HL-60/S4 treated with phorbol 12-myristate 13-acetate at 8.2 ng/mL for 4 days and 3 days (cell line): ENCODE results near the gene NPRL2.

Experiments
- in situ Hi-C: fragments of 300-500 bp; cut with MboI; formaldehyde crosslinking; loops from 2 replicates; pipeline ENCODE4 v1.15.0; 2022; ENCODE audit warnings: low sequenced_read_pairs

Gene NPRL2

DNA sequence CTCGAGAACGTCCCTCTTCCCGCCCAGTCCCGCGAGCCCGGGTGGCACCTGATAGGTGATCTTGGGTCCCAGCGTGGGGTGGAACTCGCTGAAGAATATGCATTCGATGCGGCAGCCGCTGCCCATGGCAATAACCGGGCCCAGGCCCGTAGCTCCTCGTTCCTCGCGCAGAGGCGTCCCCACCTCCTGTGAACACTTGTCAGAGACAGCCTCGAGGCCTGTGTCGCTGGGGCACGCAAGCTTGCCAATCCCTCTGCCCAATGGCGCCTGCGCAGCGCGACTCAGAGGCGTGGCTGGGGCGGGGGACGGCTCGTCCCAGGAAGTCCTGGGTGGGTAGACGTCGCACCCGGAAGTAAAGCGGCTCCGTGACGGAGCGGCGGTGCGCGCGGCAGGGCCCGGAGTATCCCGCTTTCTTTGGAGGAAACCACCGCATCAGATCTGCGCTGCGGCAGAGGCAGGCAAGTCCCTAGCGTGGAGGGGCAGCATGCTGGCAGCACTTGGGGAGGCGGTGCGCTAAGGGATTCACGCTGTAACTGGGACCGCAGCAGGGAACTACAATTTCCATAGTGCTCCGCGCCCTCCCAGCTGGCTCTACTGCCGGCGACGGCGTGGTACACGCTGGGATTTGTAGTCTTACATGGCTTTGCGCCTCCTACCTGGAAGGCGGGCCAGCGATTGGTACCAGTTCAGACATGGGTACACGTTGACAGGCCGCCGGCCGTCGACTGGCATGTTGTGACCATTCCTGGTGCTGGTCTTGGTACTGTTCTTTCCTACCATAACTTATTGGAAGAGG is at the start of gene NPRL2, which contains the start of gene CYB561D2:
NPRL2 (minus strand) TSS at position 249 of the 796 bp plus-strand sequence; CDS start at position 126, 123 bp downstream.
CYB561D2 (plus strand) TSS at position 336 of the 796 bp plus-strand sequence. CDS start 572 bp downstream, outside the sequence.
- in situ Hi-C loops: no loop called here

DNA sequence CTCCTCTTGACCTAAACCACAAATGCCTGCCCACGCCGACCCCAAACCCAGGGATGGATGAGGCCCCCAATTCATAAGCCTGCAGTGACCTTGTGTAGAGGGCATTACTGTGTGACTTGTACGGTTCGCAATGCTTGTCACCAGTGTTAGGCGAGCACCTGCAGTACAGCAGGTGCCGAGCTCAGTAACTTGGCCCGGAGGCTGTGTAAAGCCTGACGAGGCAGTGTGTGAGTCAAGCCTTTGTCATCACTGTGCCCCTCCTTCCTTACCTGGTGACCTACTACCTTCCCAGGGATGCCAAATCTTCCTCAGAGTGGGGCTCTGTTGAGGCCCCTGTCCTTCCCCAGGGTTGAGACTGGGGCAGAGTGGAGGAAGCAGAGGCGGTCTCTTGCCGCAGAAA is 45.9 kb upstream of the NPRL2 start:
- in situ Hi-C loops: no loop called here

DNA sequence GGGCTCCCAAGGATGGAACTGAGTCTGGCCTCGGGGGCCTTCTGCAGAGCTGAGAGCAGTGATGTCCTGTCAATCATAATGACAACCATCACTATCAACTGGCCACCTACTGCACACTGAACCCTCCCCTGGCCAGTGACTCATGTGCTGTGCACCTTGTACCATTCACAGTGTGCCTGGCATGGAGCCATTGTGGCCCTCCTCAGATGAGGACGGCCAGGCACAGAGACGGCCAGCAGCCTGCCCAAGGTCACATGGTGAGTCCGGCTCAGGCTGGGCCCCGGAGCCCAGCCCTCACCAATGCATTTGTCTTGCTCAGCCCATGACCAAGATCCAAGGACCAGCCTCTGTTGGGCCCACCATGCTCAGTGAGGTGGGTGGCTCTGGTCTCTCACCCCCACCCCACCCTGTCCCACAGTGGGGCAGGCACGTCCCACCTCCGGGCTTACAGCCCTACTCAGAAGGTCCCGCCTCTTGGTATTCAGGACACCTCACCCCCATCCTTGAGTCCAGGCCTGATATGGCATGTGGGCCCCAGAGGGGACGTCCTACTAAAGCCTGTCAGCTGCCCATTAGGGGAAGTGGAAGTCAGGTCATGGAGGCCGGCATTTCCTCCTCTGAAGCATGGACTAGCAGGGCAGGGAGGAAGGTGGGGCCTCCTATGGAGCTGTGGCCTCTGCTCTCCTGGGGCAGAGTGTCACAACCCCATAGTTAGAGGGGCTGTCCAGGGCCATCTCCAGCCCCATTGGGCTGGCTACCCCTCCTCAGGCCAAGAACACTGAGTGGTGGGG is 44.7 kb upstream of the NPRL2 start:
- in situ Hi-C loops: no loop called here

DNA sequence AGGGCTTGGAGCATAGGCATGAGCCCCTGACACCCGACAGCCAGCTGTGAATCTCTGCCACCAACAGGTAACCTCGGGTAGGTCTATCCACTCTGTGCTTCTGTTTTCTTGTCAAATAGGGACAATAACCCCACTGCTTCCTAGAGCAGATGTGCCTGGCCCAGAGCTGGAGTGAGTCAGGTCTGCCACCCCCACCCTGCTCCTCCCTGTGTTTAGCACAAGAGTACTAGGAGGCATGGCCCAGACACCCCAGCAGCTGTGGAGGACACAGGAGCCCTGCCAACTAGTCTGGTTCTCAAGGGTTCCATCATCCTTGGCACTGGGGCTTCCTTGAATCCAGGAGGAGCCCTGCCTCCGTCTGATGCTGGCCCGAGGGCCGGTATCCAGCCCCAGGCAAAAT is 42.5 kb upstream of the NPRL2 start:
- in situ Hi-C loops: no loop called here

DNA sequence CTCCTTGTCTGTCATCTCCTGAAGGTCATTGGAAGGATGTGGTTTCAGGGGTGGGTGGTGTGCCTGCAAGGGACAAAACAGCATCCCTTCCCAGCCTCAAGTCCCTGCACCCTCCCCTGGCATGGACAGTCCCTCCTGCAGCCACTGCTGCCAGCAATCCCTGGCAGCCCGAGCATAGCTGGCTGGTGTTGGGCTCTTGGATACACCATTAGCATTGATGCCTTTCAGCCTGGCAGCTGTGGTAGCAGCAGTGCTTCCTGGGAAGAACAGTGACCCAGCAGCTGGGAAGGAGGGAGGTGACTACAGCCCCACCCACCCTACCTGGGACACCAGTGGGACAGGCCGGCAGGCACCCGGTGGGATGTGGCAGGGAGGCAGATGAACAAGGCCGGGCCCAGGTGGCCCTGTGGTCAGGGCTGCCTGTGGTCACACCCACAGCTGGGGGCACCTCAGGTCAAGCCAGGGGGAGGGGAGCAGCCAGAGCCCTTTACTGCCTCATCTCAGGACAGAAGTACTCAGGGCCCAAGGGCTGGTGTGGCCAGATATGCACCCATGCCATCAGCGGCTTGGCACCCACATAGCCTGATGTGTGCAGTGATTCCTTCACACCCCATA is 41.6 kb upstream of the NPRL2 start:
- in situ Hi-C loops: no loop called here

DNA sequence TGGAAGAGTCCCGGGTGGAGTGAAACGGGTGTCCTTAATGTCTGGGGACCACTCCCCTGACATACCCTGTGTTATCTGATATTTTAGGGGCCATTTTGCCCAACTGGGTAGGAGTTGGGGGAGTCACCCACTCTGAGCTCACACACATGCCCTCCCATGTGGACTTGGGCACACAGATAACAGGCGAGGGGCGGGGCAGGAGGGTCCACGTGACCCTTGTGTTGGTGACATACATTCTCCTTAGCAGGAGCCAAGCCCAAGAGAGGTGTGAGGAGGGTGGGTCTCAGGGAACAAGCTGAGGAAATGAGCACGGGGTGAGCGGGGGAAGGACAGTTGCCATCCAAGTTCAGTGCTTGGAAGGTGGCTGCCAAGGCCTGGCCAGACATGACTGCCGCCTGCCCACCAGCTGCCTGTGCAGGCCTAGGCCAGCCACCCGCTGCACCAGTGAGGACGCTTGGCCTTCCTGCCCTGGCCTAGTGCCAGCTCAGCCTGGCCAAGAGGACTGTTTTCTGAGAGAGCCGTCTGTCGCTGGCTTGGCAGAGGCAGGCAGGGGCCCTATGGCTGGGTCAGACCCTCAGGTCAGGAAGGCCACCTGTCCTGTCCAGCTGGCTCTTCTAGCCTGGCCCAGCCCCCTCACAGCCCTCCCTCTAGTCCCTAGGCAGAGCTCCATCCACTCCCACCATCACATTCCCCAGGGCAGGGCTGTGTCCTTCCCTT is 40.1 kb upstream of the NPRL2 start:
- in situ Hi-C loops: no loop called here

DNA sequence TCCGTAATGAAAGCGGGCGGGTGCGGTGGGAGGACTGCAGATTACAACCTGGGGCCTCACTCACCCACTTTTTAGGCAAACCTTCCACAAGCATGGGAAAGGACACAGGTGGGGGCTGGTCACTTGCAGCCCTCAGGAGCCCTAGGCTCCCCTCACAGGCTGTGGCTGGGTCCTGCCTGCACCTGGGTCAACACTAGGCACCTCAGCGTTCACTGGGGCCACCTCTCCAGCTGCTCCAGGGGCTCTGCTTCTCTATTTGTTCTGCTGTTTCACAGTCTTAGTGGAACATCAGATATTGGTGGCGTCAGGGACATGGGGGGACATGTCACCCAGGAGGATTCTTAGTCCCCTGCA is 38.8 kb upstream of the NPRL2 start:
- in situ Hi-C loops: no loop called here

DNA sequence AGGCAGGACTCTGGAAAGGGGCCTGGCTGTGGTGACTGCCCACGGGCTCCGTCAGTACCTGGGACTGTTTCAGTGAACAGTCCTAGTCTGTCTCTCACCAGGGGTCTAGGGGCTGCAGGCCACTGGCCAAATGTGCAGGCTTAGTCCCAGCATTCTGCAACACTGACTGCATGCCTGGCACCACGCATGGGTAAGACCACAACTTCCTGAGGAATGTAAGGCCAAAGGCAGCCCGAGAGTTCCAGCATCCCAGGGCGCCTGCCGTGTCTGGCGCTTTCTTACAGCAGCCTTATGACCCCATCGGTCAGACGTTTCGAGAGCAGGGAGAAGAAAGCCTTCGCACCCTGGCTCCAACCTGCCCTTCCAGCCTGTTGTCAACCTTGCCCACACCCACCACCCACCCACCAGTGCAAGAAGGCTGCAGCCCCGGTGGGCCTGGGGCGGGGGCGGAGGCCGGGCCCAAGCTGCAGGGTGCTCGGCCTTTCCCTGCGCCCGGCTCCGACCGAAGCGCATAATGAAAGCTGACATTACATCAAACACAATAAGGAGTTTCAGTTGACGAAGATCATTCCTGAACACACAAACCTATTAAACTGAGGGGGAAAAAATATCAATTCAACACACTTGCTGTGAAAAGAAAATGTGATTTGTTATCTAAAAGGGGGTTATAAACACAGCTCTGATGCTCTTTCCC is 38.3 kb upstream of the NPRL2 start:
- in situ Hi-C loops: no loop called here

DNA sequence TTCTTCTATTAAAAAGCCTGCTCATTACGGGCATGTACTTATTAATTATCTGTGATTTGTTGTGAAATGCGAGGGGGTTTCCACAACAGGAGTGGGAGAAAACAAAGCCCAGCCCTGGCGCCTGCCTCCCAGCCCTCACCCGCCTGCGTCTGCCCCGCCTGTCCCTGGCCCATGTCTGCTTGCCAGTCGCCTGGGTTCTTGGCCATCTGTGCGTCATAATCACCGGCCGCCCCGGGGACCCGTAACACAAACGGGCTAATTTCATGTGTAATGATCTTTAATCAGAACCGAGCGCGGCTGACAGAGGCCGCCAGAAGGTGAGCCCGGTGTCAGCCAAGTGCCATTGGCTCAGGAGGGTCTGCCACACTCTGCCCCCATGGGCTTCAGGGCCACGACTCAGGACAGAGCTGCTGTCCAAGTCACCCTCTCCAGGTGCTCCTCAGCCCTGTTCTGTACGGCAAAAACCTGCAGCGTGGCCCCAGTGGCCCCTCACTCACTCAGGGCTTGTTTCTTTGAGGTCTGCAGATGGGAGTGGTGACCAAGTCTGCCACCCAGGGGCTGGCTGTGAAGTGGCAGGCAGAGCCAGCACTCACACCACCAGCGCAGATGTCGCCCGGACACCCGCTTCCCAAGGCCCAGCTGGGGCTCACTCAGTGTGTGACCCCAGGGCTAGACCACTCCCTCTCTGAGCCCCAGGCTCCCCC is 37.6 kb upstream of the NPRL2 start:
- in situ Hi-C loops: no loop called here

DNA sequence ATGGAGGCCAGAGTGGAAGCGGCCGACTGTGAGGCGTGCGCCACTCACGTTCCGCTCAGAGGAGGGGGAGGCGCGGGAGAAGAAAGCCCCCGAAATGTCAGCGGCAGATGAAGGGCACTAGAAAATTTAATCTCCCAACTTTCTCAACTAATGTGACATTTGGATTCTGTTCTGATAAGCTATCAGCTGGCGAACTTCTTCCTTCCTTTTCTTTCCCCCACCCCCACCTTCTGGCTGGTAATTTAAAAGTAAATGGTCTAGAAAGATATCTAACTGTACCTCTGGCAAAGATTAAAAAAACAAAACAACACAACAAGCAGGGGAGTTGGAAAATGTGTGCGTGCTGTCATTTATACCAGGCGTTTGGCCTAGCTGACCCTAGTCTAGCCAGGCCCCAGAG is 35.2 kb upstream of the NPRL2 start:
- in situ Hi-C loops: no loop called here

DNA sequence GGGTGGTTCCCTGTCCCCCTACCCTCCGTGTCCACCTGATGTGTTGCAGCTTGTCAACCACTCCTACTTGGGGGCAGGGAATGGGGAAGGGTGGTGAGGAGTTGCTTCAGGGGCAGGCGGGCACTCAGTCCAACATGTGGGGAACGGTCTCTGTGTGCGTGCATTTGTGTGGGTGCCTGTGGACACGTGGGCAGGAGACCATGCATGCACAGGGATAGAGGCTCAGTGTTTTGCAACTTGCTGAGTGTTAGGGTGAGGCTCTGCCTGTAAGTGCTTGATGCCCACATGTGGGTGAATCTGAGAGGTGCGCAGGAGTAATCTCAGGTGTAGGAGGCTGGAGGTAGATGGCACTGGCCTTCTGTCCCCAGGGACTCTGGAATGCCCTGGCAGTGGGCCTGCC is 33.2 kb upstream of the NPRL2 start:
- in situ Hi-C loops: no loop called here

DNA sequence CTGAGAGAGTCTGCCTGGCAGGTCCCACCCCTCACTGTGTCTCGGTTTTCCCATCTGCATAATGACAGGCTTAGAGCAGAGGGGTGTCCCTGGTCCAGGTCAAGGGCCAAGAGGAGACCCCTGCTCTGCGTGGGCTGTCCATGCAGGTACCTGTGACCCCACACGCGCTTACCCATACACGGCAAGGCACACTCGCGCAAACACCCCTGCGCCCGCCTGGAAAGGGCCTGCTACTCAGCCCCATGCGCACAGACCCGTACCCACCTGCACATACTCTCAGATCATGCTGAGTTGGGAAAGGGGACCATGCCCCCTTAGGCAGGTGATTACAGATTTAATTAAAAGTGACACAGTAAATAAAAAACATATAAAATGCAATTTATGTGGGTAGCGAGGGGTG is 32.1 kb upstream of the NPRL2 start:
- in situ Hi-C loops: no loop called here

DNA sequence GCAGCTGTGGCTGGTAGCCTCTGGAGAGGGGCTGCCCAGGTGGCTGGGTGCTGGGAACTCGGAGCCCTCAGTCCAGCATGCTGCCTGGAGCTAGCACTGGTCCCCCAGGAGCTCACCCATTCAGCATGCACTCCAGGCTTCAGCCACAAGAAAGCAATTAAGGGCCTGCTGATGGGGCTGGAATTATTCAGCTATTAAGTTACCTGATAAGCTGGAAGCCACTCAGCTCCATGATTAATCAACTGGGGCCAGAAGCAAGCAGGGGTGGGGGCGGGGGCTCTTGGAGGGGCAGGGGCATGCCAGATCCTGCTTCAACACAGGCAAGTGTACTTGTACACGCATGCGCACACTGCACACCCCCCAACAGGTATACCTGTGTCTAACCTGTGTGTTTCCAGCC is 30.8 kb upstream of the NPRL2 start:
- in situ Hi-C loops: no loop called here

DNA sequence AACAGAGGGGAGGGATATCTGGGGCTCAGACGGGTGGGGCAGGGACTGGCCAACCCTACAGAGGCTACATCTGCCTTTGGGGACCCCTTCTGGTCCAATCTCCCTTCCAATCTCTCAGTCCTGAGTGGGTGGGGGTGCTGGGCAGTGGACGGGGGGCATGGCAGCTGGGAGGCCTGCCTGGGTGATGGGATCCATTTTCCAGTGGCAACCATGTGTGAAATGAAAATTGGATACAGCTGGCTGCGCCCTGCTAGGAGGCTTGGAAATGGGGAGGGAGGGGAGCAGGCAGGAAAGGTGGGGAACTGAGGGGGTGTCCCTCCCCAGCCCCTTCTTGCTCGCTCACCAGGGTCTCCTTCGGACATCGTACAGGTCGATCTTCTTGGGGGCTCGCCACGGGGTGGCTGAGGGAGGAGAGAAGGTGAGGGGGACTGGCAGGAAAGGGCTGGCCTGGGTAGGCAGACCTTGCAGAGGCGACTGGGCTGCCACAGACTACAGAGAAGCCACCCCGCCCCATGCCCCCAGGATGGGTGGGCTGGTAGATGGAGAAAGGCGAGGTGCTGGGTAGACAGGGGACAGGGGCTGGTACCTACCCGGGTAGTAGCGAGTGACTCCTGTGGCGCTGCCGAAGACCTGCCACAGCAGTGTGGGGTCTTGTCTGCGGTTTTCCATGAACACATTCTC is 30.0 kb upstream of the NPRL2 start:
- in situ Hi-C loops: no loop called here

DNA sequence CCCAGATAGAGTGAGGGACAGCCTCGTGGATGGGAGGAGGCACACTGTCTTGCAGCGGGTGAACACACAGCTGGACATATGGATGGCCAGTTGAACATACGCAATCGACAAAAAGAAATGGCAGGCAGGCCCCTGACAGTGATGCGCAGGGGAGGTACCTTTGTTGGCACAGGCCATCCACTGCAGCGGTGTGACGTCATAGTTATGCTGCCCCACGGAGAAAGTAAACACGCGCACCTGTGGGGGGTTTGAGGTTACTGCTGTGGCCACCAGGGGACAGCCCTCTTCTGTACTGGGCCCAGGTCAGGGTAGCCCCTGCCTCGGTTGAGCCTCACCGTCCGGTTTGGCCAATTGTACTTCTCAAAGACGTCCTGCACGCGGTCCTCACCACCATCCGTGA is 28.2 kb upstream of the NPRL2 start:
- in situ Hi-C loops: no loop called here

DNA sequence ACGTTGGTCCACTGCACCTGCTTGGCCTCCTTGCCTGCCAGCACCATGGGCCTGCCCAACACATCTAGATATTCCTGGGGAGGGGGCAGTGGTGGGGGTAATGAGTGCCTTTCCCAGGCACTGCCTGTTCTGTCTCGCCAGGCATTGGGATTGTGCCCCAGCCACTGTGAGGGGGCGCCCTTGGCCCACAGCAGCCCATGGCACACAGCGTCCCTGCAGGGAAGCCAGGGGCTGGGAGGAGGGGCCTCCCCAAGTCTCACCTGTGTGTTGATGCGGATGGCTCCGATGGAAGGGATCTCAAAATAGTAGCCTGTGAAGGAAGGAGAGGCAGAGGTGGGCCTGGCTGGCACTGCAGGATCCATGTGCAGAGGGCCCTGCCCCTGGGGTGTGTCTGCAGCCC is 27.4 kb upstream of the NPRL2 start:
- in situ Hi-C loops: no loop called here

DNA sequence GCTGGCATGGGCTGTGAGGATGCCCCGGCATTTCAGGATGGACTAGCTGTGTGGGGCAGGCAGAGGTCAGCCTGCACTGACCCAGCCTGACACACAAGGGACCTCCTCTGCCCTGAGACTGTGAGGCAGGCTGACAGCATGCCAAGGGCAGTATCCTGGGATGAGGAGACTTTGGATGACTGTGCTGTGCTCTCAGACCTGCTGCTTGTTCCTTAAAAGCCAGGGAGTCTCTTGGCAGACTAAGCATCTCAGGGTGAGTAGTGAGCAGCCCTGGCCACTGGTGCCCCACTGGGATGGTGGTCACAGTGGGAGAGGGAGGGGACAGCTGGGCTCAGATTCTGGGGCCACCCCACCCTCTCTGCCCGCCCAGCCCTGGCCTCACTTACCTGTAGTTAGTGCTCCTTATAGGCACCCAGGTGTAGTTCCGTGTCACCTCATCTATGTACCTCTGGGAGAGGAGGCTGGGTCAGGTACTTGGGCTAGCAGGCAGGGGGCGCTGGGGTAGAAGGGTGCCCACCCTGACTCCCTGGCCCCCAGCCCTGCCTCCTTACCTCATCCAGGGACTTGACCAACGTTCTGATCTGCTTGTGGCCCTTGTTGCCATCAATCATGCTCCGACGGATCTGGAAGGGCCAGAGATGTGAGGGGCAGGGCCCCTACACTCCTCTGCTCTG is 24.8 kb upstream of the NPRL2 start:
- in situ Hi-C loops: no loop called here

DNA sequence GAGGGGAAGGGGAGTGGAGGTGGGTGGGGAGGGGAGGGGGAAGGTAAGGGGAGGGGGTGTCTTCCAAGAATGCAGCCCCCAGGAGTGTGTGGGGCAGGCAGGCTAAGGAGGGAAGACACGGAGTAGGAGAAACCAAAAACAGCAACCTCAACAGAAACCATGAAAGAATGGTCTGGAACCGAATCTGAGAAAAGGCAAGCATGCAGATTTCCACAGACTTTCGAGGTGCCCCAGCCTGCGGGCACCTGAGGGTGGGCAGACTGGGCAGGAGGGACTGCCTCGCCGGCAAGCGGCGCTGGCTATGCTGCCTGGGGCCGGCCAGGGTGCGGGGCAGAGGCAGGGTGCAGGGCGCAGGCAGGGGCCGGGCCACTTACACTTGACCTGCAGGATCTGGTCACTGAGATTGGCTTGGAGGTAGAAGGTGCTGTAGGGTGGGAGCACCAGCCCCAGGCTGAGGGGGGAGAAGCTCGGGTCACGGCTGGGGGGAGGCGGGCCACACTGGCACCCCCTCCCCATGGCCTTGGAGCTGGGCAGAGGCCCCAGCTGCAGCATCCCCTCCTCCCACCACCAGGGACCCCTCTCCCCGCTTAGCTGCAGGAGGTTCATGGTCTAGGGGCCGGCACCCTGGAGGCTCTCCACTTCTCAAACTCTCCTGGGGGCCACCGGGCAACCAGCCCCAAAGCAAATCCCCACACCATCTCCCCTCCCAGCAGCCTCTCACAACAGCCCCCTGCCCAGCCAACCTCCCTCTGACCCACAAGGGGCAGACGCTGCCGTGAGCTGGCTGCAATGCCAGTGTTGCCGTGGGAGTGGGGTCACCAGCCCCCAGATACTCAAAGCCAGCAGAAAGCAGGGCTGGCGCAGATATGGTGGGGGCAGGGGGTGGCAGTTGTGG is 24.0 kb upstream of the NPRL2 start:
- in situ Hi-C loops: no loop called here
